Muscle of leg (tissue), 11 donors: Measurements from ENCODE around the gene FHL1. TPM values are rescaled to one million over a fixed set of nuclear protein-coding genes. Genes with fewer than 3 reads are reported as not detected.

ENCODE experiments used
- DNase-seq: peaks from one replicate; pipeline ENCODE4 v3.0.0; 2013
- H3K27ac ChIP-seq: one replicate; pipeline ENCODE4 v1.5.1; 2013; ENCODE audit warnings: mild to moderate bottlenecking, low read length, control low read depth
- H3K27me3 ChIP-seq: one replicate; pipeline ENCODE4 v1.6.1; 2013; ENCODE audit warnings: low read length; ENCODE audit not compliant: control insufficient read depth, insufficient read depth
- H3K36me3 ChIP-seq: one replicate; pipeline ENCODE4 v1.6.1; 2013; ENCODE audit warnings: low read length; ENCODE audit not compliant: control insufficient read depth, insufficient read depth
- H3K4me1 ChIP-seq: one replicate; pipeline ENCODE4 v1.6.1; 2013; ENCODE audit warnings: low read length; ENCODE audit not compliant: control insufficient read depth, insufficient read depth
- H3K4me3 ChIP-seq: one replicate; pipeline ENCODE4 v1.5.1; 2013; ENCODE audit warnings: low read length, control low read depth
- H3K9me3 ChIP-seq: replicated peaks from 2 replicates; pipeline ENCODE4 v1.6.1; 2013; ENCODE audit warnings: low read depth, low read length; ENCODE audit not compliant: control insufficient read depth
- WGBS: methylation state at CpG from one replicate; pipeline ENCODE4 v1.1.5; 2013; ENCODE audit warnings: missing lambda C conversion rate; ENCODE audit not compliant: insufficient coverage; 5-methylcytosine and 5-hydroxymethylcytosine counted together
- polyA plus RNA-seq, 8 donors: library from polyadenylated mRNA; unstranded; fragments of 120-200 nt; gene quantifications; one replicate each; pipeline versions ENCODE4 v1.2.1 to v1.2.3, GENCODE V29; 2013; ENCODE audit warnings: inconsistent platforms in 1 of 8, low replicate concordance in 1 of 8; ENCODE audit not compliant: insufficient read length in 8 of 8, insufficient read depth in 1 of 8
- total RNA-seq: library from RNA; stranded (reverse); fragments of 120-200 nt; gene quantifications from one replicate; pipeline ENCODE4 v1.2.4, GENCODE V29; 2013

The FHL1 gene
- total and polyA plus RNA-seq, 9 donors = 1,092 to 1,847 (median 1,474) TPM

DNA sequence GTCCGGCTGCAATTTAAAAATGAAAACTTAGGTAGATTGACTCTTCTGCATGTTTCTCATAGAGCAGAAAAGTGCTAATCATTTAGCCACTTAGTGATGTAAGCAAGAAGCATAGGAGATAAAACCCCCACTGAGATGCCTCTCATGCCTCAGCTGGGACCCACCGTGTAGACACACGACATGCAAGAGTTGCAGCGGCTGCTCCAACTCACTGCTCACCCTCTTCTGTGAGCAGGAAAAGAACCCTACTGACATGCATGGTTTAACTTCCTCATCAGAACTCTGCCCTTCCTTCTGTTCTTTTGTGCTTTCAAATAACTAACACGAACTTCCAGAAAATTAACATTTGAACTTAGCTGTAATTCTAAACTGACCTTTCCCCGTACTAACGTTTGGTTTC is 62.9 kb downstream of the FHL1 start:
- Histone ChIP-seq H3K9me3 (no peaks in the 10 kb centered on the region), H3K27ac (no peak overlapping the region), H3K36me3 (peaks cover 33% of the 10 kb centered on the region), H3K4me3 (no peak overlapping the region), H3K27me3 (peaks cover 29% of the 10 kb centered on the region), H3K4me1 (peaks cover 17% of the 10 kb centered on the region)
- WGBS = 58% methylated on average over 3 of the region's 7 CpGs
- no peak for DNase-seq

DNA sequence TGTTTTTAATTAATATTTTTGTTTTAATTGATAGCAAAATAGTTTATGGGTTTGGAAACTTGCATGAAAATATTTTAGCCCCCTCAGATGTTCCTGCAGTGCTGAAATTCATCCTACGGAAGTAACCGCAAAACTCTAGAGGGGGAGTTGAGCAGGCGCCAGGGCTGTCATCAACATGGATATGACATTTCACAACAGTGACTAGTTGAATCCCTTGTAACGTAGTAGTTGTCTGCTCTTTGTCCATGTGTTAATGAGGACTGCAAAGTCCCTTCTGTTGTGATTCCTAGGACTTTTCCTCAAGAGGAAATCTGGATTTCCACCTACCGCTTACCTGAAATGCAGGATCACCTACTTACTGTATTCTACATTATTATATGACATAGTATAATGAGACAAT is 63.5 kb downstream of the FHL1 start:
- Histone ChIP-seq H3K4me1 (peaks cover 15% of the 10 kb centered on the region), H3K27ac (no peak overlapping the region), H3K27me3 (peaks cover 29% of the 10 kb centered on the region), H3K9me3 (no peaks in the 10 kb centered on the region), H3K4me3 (no peak overlapping the region), H3K36me3 (peaks cover 33% of the 10 kb centered on the region)
- no peak for DNase-seq
- WGBS = no CpG with 5 or more reads among the region's 5 CpGs

DNA sequence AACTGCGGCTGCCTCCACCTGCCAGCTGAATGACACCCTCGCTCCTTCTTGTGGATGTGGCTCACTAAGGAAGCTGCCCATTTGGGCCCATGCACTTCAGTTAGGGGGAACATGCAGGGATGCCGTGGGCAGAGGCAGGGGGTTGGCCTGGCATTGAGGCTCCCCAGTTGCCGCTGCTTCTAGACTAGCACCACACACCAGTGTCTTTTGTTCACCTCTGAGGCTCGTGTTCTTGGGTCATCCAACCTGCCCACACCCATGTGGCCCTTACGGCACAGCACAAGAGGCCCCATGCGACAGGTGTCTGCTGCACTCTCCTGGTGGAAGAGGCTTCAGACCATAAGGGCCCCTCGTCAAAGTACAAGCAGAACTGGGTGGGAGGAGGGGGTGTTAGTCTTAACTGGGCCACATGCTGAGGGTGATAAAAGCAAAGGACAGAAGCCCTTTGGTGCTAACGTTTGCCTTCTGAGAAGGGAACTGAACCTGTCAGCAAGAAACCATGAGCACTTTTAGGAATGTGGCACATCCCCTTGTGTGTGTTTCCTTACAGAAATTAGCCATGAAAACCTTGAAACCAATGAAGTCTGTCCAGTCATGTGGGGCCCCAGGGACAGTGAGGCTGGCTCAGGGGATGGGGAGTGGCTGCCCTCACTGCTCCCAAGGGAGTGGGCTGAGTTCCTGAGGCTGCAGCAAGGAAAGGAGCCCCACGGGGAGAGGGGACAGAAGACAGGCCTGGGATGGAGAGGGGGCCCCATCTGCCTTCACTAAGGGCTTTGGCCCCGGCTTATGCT is 64.6 kb downstream of the FHL1 start:
- Histone ChIP-seq H3K36me3 (peaks cover 24% of the 10 kb centered on the region), H3K4me3 (no peak overlapping the region), H3K27me3 (peaks cover 27% of the 10 kb centered on the region), H3K9me3 (no peaks in the 10 kb centered on the region), H3K4me1 (peaks cover 4% of the 10 kb centered on the region), H3K27ac (no peak overlapping the region)
- no peak for DNase-seq
- WGBS = 64% methylated on average over 8 of the region's 11 CpGs

DNA sequence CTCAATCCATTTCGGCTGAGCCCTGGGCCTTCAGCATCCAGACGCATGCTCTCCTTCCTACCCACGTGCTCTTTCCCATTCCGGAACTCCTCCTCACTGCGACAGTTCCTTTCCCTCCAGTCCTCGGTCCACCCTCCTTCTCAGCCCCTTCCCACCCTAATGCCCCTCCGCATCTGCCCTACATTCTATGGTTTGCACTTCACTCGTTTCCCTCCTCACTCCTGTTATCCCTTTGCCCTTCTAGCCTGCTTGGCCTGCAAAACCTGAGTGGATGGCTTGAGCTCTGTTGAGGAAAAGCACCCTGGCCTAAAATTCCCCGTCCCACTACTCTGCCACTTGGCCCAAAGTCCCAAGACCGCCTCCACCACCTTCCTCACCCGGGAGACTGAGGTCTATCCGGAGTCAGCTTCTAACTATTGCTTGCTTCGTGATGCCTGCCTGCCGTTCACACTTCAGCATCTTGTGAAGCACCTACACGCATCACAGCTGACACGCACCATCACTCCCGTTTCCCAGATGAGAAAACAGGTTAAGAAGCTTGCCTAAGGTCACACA is 65.3 kb downstream of the FHL1 start:
- no peak overlapping the region for H3K27ac ChIP-seq

DNA sequence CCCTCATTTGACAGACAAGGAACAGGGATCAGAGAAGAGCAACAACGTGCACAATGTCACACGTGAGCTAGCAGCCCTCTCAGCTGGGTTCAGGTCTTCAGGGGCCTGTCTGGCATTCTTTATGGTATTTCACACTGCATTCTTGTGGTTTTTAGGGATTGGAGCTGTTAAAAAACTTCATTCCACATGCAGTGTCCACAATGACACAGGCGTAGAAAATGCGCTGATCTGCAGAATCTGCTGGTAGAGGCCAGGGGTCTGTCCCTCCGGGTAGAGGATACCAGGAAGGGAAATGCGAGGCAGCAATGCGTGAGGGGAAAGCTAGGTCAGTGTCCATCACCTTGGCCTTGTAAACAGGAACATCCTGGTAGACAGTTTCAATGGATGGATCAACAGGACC is 67.2 kb downstream of the FHL1 start:
- DNase-seq = peak; percentile 67
- Histone ChIP-seq H3K27me3 (peaks cover 17% of the 10 kb centered on the region), H3K9me3 (no peaks in the 10 kb centered on the region), H3K36me3 (peaks cover 3% of the 10 kb centered on the region), H3K4me1 (peaks cover 4% of the 10 kb centered on the region), H3K27ac (no peak overlapping the region), H3K4me3 (no peak overlapping the region)
- 35% methylated on average over 7 of the region's 7 CpGs for WGBS

More for the DNA sequence above, 65.3 kb downstream of the FHL1 start:
- WGBS = 64% methylated on average over 14 of the region's 17 CpGs
- H3K27me3 ChIP-seq = peaks cover 30% of the 10 kb centered on the region
- H3K4me1 ChIP-seq = peaks cover 4% of the 10 kb centered on the region
- DNase-seq = no peak
- H3K36me3 ChIP-seq = peaks cover 17% of the 10 kb centered on the region
- no peaks in the 10 kb centered on the region for H3K9me3 ChIP-seq
- no peak overlapping the region for H3K4me3 ChIP-seq

DNA sequence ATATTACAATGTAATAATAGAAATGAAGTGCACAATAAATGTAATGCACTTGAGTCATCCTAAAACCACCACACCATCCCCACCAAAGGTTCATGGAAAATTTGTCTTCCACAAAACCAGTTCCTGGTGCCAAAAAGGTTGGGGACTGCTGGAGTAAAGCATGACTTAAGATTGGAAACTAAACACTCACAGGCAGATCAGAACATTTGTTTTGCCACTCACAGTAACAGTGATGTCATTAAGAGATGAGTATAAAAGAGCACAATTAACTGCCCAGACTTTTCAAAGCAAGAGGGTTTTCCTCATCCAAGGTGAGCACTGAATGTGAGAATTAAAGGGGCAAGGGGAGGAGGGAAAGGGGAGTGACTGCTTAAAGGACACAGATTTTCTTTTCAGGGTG is 68.2 kb downstream of the FHL1 start:
- Histone ChIP-seq H3K27ac (no peak overlapping the region), H3K4me1 (peaks cover 4% of the 10 kb centered on the region), H3K9me3 (no peaks in the 10 kb centered on the region), H3K4me3 (no peak overlapping the region), H3K36me3 (peaks cover 8% of the 10 kb centered on the region), H3K27me3 (peaks cover 20% of the 10 kb centered on the region)
- DNase-seq = no peak

DNA sequence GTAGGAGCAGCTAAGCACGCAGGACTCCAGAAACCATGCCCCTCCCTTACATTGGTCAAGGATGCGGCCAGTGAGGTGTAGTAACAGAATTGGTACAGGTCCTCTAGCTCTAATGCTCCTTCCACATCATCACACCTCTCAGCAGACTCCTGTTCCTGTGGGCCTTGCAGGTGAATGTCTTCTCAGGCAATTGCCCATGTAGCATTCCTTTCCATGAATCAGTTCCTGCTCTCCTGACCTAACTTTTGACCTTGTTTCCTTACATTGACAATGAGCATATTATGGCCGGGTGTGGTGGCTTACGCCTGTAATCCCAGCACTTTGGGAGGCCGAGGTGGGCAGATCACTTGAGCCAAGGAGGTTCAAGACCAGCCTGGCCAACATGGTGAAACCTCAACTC is 72.6 kb downstream of the FHL1 start:
- Histone ChIP-seq H3K4me3 (no peak overlapping the region), H3K4me1 (no peaks in the 10 kb centered on the region), H3K36me3 (peaks cover 19% of the 10 kb centered on the region), H3K27me3 (peaks cover 21% of the 10 kb centered on the region), H3K9me3 (no peaks in the 10 kb centered on the region), H3K27ac (no peak overlapping the region)
- no peak for DNase-seq
- no CpG with 5 or more reads among the region's 5 CpGs for WGBS

DNA sequence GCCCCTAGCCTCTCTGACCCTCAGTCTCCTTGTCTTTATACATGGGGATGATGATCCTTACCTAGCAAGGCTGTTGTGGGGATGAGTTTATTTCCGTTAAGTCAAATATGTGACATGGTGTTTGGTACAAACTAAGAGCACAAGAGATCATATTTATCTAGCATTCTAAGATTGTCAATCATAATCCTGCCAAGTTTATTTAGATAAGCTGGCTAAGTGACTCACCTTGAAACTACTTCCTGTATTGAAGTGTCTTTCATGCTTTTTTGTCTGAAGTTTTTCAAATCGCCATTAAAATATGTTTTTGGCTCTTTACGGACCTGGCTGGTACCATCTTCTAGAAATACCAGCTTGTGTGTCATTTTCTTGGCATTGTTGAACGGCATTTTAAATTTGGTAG is 73.2 kb downstream of the FHL1 start:
- Histone ChIP-seq H3K36me3 (peaks cover 23% of the 10 kb centered on the region), H3K27me3 (peaks cover 23% of the 10 kb centered on the region), H3K4me3 (no peak overlapping the region), H3K4me1 (no peaks in the 10 kb centered on the region), H3K27ac (no peak overlapping the region), H3K9me3 (no peaks in the 10 kb centered on the region)
- no peak for DNase-seq
- WGBS = no CpG with 5 or more reads among the region's 4 CpGs

DNA sequence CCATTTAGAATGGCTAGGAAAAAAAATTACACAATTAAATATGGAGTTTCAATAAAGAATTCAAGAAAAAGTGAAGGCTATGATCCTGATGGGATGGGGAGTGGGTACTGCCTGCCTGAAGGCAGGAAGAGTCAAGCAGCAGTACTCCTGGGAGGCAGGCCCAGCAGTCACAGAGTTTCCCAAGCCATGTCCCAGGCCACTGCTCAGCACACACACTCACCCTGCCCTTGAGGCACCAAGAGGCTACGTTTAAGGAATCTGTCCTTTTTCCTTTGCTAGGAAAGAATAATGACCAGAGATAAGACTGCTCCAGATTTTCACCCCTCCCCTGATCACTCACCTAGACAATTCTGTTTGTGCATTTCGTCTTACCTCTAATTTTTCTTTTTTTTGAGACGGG is 73.6 kb downstream of the FHL1 start:
- peaks cover 23% of the 10 kb centered on the region for H3K36me3 ChIP-seq
- H3K4me3 ChIP-seq = no peak overlapping the region

DNA sequence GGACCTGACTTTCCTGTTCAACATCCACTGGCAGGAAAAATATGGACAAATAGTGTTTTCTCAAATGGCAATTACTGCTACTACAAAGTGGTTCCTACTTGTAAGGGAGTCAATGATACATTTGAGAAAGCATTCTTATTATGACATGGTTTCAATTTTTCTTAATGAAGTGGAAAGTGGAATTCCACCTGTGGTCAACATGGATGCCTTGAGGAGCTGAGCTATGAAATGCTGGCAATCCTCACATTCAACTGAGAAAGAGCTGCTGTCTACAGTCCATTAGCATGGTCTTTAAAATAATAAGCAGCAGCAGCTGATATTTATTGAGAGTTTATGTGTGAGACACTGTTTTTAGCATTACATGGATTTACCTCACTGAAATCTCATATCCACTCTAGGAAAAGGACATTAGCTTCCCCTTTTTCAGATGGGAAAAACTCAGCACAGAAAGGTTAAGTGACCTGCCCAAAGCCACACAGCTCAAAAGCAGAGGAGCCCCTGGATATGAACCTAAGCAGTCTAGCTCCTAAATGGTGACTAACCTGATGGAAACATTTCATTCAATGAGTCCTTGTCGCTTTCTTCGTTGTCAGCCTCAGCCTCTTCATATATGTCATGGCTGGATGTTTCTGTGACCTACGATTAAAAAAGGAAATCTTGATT is 74.6 kb downstream of the FHL1 start:
- peaks cover 23% of the 10 kb centered on the region for H3K36me3 ChIP-seq
- DNase-seq = no peak
- H3K27me3 ChIP-seq = peaks cover 19% of the 10 kb centered on the region
- no peak overlapping the region for H3K4me3 ChIP-seq
- no peaks in the 10 kb centered on the region for H3K9me3 ChIP-seq
- 100% methylated on average over 1 of the region's 3 CpGs for WGBS
- H3K4me1 ChIP-seq = no peaks in the 10 kb centered on the region
- no peak overlapping the region for H3K27ac ChIP-seq

More for the DNA sequence above, 73.6 kb downstream of the FHL1 start:
- Histone ChIP-seq H3K9me3 (no peaks in the 10 kb centered on the region), H3K27ac (no peak overlapping the region), H3K27me3 (peaks cover 23% of the 10 kb centered on the region), H3K4me1 (no peaks in the 10 kb centered on the region)
- WGBS = 79% methylated on average over 3 of the region's 3 CpGs
- no peak for DNase-seq
